A673 (cell line): ENCODE results near the gene TRAF7. TPM values are rescaled to one million over a fixed set of nuclear protein-coding genes. Genes with fewer than 3 reads are reported as not detected.

ENCODE experiments used
- BruUV-seq: library from RNA; stranded (reverse); fragments of 400-500 nt; replicated peaks from 2 replicates; lab custom pipeline; 2021; lab: Mats Ljungman, UMichigan
- CTCF ChIA-PET: fragments of 300-600 bp; sonication (Branson Sonifier 250); formaldehyde crosslinking; loops from one replicate; lab custom pipeline; 2022; ENCODE audit warnings: antibody characterized with exemption; lab: Charles Lee
- POLR2A ChIA-PET: fragments of 300-600 bp; sonication (Branson Sonifier 250); formaldehyde crosslinking; loops from one replicate; lab custom pipeline; 2022; ENCODE audit warnings: antibody characterized with exemption; ENCODE audit not compliant: low non-redundant PET; lab: Charles Lee
- DNase-seq: peaks from one replicate; pipeline ENCODE4 v3.0.0-alpha.2; 2015; ENCODE audit warnings: low spot score
- H3K27ac ChIP-seq: fragments of 200-600 bp; sonication (generic); 2 replicates; pipeline ENCODE4 v1.5.1; 2016; ENCODE audit warnings: mixed run types, low read depth, mild to moderate bottlenecking, mixed read lengths, antibody characterized with exemption, low read length; ENCODE audit not compliant: poor library complexity, severe bottlenecking
- H3K27me3 ChIP-seq: fragments of 200-600 bp; sonication (generic); replicated peaks from 2 replicates; pipeline ENCODE4 v1.6.1; 2017; ENCODE audit warnings: mixed run types, low read depth, mild to moderate bottlenecking, mixed read lengths, antibody characterized with exemption, low read length; ENCODE audit not compliant: insufficient read depth, poor library complexity
- H3K36me3 ChIP-seq: fragments of 200-600 bp; sonication (generic); 2 replicates; pipeline ENCODE4 v1.6.1; 2016; ENCODE audit warnings: mixed run types, mild to moderate bottlenecking, mixed read lengths, antibody characterized with exemption, low read length; ENCODE audit not compliant: insufficient read depth, poor library complexity, severe bottlenecking
- H3K4me1 ChIP-seq: fragments of 200-600 bp; sonication (generic); 2 replicates; pipeline ENCODE4 v1.6.1; 2017; ENCODE audit warnings: mixed run types, mild to moderate bottlenecking, mixed read lengths, antibody characterized with exemption, low read length; ENCODE audit not compliant: insufficient read depth, poor library complexity, severe bottlenecking
- H3K4me3 ChIP-seq: fragments of 200-600 bp; sonication (generic); 2 replicates; pipeline ENCODE4 v1.5.1; 2016; ENCODE audit warnings: low read depth, mixed run types, mild to moderate bottlenecking, mixed read lengths, low read length; ENCODE audit not compliant: poor library complexity, severe bottlenecking
- H3K9me3 ChIP-seq: fragments of 200-600 bp; sonication (generic); 2 replicates; pipeline ENCODE4 v1.6.1; 2016; ENCODE audit warnings: mixed run types, low read depth, mild to moderate bottlenecking, mixed read lengths, antibody characterized with exemption, low read length; ENCODE audit not compliant: poor library complexity, severe bottlenecking
- CTCF ChIP-seq: fragments of 300-800, 200-600 bp; sonication (generic); conservative IDR thresholded peaks from 2 replicates; pipeline ENCODE4 v1.5.1; 2017; ENCODE audit warnings: low read depth, mild to moderate bottlenecking, antibody characterized with exemption, low read length, moderate library complexity, mixed read lengths
- EZH2 ChIP-seq: fragments of 200-600 bp; sonication (generic); IDR thresholded peaks from 2 replicates; pipeline ENCODE4 v1.6.1; 2017; ENCODE audit warnings: borderline replicate concordance, low read depth, mild to moderate bottlenecking, mixed read lengths, antibody characterized with exemption, low read length; ENCODE audit not compliant: poor library complexity, severe bottlenecking
- intact Hi-C: fragments of 100-400 bp; cut with micrococcal nuclease; formaldehyde crosslinking; loops from one replicate; pipeline ENCODE4 v1.10.0; 2022; ENCODE audit not compliant: unreplicated experiment
- total RNA-seq: library from RNA; stranded (reverse); gene quantifications from 2 replicates; pipeline ENCODE4 v1.2.3, GENCODE V29; 2021

The TRAF7 gene
- total RNA-seq, 1 experiment from 2014 or later = 96.7 TPM

- Histone ChIP-seq H3K4me3 (no peak overlapping the region), H3K36me3 (peaks cover 31% of the 10 kb centered on the region), H3K9me3 (no peaks in the 10 kb centered on the region), H3K27ac (no peak overlapping the region), H3K27me3 (no peaks in the 10 kb centered on the region), H3K4me1 (peaks cover 18% of the 10 kb centered on the region)
- no peak for TF ChIP-seq CTCF
- TF ChIP-seq EZH2 = no peak
- no TSS peak for BruUV-seq
- no peak for DNase-seq
- ChIA-PET POLR2A (no interaction called here), CTCF (no interaction called here)
- intact Hi-C loops = no loop called here
These were observed 52.3 kb downstream of the TRAF7 start for GRCh38 chr16:2207872-2208271.

DNA sequence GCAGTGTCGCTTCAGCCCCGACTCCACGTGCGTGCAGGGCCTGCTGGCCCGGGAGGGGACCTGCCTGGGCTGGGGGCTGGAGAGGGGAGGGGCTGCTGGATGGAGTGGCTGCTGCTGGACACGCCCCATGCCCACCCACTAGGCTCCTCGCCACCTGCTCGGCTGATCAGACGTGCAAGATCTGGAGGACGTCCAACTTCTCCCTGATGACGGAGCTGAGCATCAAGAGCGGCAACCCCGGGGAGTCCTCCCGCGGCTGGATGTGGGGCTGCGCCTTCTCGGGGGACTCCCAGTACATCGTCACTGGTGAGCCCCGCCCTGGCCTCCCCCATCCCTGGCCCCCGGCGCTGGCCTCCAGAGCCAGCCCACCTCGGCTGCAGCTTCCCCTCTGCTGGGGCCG lies 52.7 kb downstream of the TRAF7 start:
- H3K4me1 ChIP-seq = peaks cover 22% of the 10 kb centered on the region
- H3K4me3 ChIP-seq = no peak overlapping the region
- H3K9me3 ChIP-seq = no peaks in the 10 kb centered on the region
- DNase-seq = no peak
- TF ChIP-seq CTCF = no peak
- intact Hi-C loops = no loop called here
- H3K27me3 ChIP-seq = no peaks in the 10 kb centered on the region
- no TSS peak for BruUV-seq
- ChIA-PET POLR2A (no interaction called here), CTCF (interaction anchor here (0.6 kb wide), 1 partner anchor 87 kb away, joined by 3 read pairs; no protein-coding TSS in a partner anchor)
- H3K36me3 ChIP-seq = peaks cover 31% of the 10 kb centered on the region
- H3K27ac ChIP-seq = no peak overlapping the region

GRCh38 chr16:2208772-2209171 lies 53.2 kb downstream of the TRAF7 start:
- Histone ChIP-seq H3K27ac (no peak overlapping the region), H3K36me3 (peaks cover 31% of the 10 kb centered on the region), H3K4me1 (peaks cover 25% of the 10 kb centered on the region), H3K9me3 (no peaks in the 10 kb centered on the region), H3K4me3 (no peak overlapping the region), H3K27me3 (no peaks in the 10 kb centered on the region)
- ChIA-PET CTCF (interaction anchor here (0.6 kb wide), 1 partner anchor 87 kb away, joined by 3 read pairs; no protein-coding TSS in a partner anchor), POLR2A (no interaction called here)
- DNase-seq = no peak
- intact Hi-C loops = no loop called here
- TSS peak; percentile 4 for BruUV-seq
- TF ChIP-seq CTCF (no peak), EZH2 (no peak)
